CD4-positive, alpha-beta memory T cell (primary cell): ENCODE measurements around the gene COL20A1. TPM values are rescaled to one million over a fixed set of nuclear protein-coding genes. Genes with fewer than 3 reads are reported as not detected.
A peak's percentile ranks its signal among the peaks of the same experiment; 100 is the strongest.

Experiments used
- CTCF ChIA-PET: fragments of 350-600 bp; sonication (Branson Sonifier 250); formaldehyde crosslinking; loops from one replicate; lab custom pipeline; 2021; ENCODE audit warnings: inconsistent platforms; ENCODE audit not compliant: partially characterized antibody; lab: Charles Lee
- POLR2A ChIA-PET: fragments of 350-600 bp; sonication (Branson Sonifier 250); formaldehyde crosslinking; loops from one replicate; lab custom pipeline; 2021; ENCODE audit not compliant: partially characterized antibody; lab: Charles Lee
- DNase-seq, 5 donors: peaks; one replicate each; pipeline versions ENCODE4 v3.0.0 to v3.0.0-alpha.2; 2020 to 2022; ENCODE audit warnings: mixed read lengths in 1 of 5
- H3K27ac ChIP-seq: one replicate; pipeline ENCODE4 v1.7.0; 2013; ENCODE audit warnings: low read depth, low read length
- H3K27me3 ChIP-seq: 2 replicates; pipeline ENCODE4 v1.7.0; 2013; ENCODE audit warnings: mild to moderate bottlenecking, low read length, moderate library complexity; ENCODE audit not compliant: insufficient read depth
- H3K36me3 ChIP-seq: 2 replicates; pipeline ENCODE4 v1.7.0; 2013; ENCODE audit warnings: mild to moderate bottlenecking, low read length, moderate library complexity; ENCODE audit not compliant: insufficient read depth
- H3K4me1 ChIP-seq: 2 replicates; pipeline ENCODE4 v1.7.0; 2013; ENCODE audit warnings: mild to moderate bottlenecking, low read length, moderate library complexity; ENCODE audit not compliant: insufficient read depth
- H3K4me3 ChIP-seq, 2 donors: one replicate each; pipeline ENCODE4 v1.7.0; 2013; ENCODE audit warnings: low read length in 2 of 2, mild to moderate bottlenecking in 1 of 2
- H3K9me3 ChIP-seq, 2 donors: one replicate each; pipeline ENCODE4 v1.7.0; 2013; ENCODE audit warnings: low read length in 2 of 2, control low read depth in 1 of 2; ENCODE audit not compliant: control insufficient read depth in 1 of 2
- H3K27ac Mint-ChIP-seq, 7 donors: one replicate each; pipeline ENCODE4 v1.8.0; 2020 to 2021; ENCODE audit warnings: mixed read lengths in 7 of 7, mild to moderate bottlenecking in 6 of 7, inconsistent platforms in 3 of 7, moderate library complexity in 3 of 7
- H3K27me3 Mint-ChIP-seq, 2 donors: one replicate each; pipeline ENCODE4 v1.8.0; 2020 to 2021; ENCODE audit warnings: mixed read lengths in 2 of 2
- H3K36me3 Mint-ChIP-seq, 2 donors: one replicate each; pipeline ENCODE4 v1.8.0; 2020 to 2021; ENCODE audit warnings: mixed read lengths in 2 of 2, inconsistent platforms in 1 of 2, mild to moderate bottlenecking in 1 of 2
- H3K4me1 Mint-ChIP-seq, 4 donors: one replicate each; pipeline ENCODE4 v1.8.0; 2020 to 2021; ENCODE audit warnings: mixed read lengths in 4 of 4, mild to moderate bottlenecking in 1 of 4
- H3K4me3 Mint-ChIP-seq, 8 donors: one replicate each; pipeline ENCODE4 v1.8.0; 2020 to 2021; ENCODE audit warnings: mixed read lengths in 8 of 8, mild to moderate bottlenecking in 7 of 8, moderate library complexity in 6 of 8, inconsistent platforms in 3 of 8
- H3K9me3 Mint-ChIP-seq, 8 donors: one replicate each; pipeline ENCODE4 v1.8.0; 2020 to 2021; ENCODE audit warnings: mixed read lengths in 8 of 8, mild to moderate bottlenecking in 5 of 8, inconsistent platforms in 3 of 8, moderate library complexity in 1 of 8
- intact Hi-C: fragments of 100-400 bp; cut with micrococcal nuclease; formaldehyde crosslinking; loops from one replicate; pipeline ENCODE4 v1.15.1; 2023
- polyA plus RNA-seq, 2 donors: library from polyadenylated mRNA; unstranded; fragments of 300-500 nt; fragmentation: Illumina TruSeq; gene quantifications; one replicate each; pipeline ENCODE4 v1.2.3, GENCODE V29; 2021
- total RNA-seq, 2 experiments: library from RNA; stranded (reverse); gene quantifications; one replicate each; pipeline ENCODE4 v1.2.3, GENCODE V29; 2021

COL20A1 gene
- total and polyA plus RNA-seq, 4 experiments from 2014 or later = 0.11 TPM; not detected in 3

DNA sequence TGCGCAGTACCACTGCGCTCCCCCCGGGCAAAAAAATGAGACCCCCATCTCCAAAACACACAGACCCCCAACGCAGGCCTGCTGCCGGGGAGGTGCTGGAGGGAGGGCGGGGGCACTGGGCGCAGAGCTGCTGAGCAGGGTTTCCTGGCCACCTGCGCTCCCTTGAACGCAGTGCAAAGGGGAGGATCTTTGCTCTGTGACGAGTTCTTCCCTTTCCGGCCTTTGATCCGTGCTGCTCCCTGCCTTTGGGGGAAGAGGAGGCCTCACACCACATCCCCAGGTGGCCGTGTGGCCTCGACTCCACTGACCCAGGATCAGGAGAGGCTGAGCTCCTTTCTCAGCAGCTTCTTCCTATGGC, 8.9 kb upstream of the COL20A1 start:
- H3K9me3 ChIP-seq = no peaks in the 10 kb centered on the region
- H3K36me3 Mint-ChIP-seq = peaks cover 7 to 38% of the 10 kb centered on the region in 2 donors
- H3K36me3 ChIP-seq = peaks cover 31% of the 10 kb centered on the region
- peaks cover 0 to 15% (median 2%) of the 10 kb centered on the region in 4 donors for H3K4me1 Mint-ChIP-seq
- H3K27ac ChIP-seq = no peak overlapping the region
- peak overlapping the region in 1 of 2 donors; percentile 18 for H3K4me3 ChIP-seq
- H3K4me3 Mint-ChIP-seq = peak overlapping the region; percentile 57 to 86 (median 78)
- H3K27ac Mint-ChIP-seq = peak overlapping the region in 5 of 7 donors; percentile 50 to 90 (median 67)
- ChIA-PET CTCF (interaction anchor here (1.6 kb wide), 1 partner anchor 61 kb away, joined by 4 read pairs; no protein-coding TSS in a partner anchor), POLR2A (interaction anchor here (0.7 to 3.5 kb wide), 3 partner anchors 11 to 13 kb away, joined by 3 to 15 read pairs (median 4); partner anchors contain the start of gene ARFGAP1)
- no peaks in the 10 kb centered on the region for H3K9me3 Mint-ChIP-seq
- no peaks in the 10 kb centered on the region for H3K4me1 ChIP-seq
- no peaks in the 10 kb centered on the region for H3K27me3 Mint-ChIP-seq
- H3K27me3 ChIP-seq = no peaks in the 10 kb centered on the region
- intact Hi-C loops = no loop called here
- DNase-seq = peak in 4 of 5 donors; percentile 24 to 36 (median 34)

DNA sequence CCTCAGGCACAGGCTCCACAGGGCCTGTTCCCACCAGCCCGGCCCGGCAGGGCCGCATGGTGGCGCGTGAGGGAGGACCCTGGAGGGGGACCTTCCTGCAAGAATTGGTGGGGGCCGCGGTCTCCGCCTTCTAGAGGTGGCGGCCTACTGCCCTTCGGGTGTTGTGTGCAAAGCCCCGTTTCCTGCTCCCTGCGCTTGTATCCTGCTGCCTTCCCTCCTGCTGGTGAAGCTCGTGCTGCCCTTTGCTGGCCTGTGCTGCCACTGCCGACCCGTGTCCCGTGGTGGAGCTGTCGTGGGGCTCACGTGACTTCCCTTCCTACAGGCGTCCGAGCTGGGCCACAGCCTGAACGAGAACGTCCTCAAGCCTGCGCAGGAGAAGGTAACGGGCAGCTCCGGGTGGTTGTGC, 8.4 kb upstream of the COL20A1 start:
- no peaks in the 10 kb centered on the region for H3K4me1 ChIP-seq

DNA sequence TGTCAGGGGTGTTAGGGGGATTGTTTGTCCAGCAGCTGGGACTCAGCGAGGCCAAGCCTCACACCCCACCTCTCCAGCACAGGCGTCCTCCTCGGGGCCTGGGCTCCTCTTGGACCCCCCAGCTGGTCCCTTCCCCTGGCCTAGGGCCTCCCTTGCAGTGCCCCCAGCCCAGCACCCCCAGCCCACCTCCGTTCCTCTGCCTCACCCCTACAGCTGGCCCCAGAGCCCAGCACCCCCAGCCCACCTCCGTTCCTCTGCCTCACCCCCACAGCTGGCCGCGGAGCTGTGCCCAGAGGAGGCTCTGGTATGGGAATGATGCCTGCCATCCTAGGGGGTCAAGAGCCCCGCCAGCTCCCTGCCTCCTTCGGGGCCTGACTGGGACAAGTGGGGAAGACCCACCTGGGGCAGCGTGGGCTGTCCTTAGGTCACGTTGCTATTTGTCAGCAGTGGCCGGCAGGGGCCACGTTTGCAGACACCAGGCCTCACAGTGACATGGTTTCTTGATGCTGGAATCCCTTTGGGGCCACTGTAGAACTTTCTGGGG, 7.9 kb upstream of the COL20A1 start:
- Histone ChIP-seq H3K27me3 (no peaks in the 10 kb centered on the region), H3K27ac (peak overlapping the region; percentile 9), H3K4me1 (no peaks in the 10 kb centered on the region), H3K36me3 (peaks cover 25% of the 10 kb centered on the region), H3K4me3 (peak overlapping the region in 1 of 2 donors; percentile 18), H3K9me3 (no peaks in the 10 kb centered on the region)
- Mint-ChIP-seq H3K27me3 (no peaks in the 10 kb centered on the region), H3K4me1 (peaks cover 0 to 15% (median 2%) of the 10 kb centered on the region in 4 donors), H3K4me3 (peak overlapping the region in 7 of 8 donors; percentile 71 to 86 (median 84)), H3K9me3 (no peaks in the 10 kb centered on the region), H3K36me3 (peaks cover 7 to 32% of the 10 kb centered on the region in 2 donors), H3K27ac (peak overlapping the region in 3 of 7 donors; percentile 22 to 62 (median 57))
- ChIA-PET POLR2A (interaction anchor here (1.4 to 3.5 kb wide), 2 partner anchors 12 kb away, joined by 4 to 15 read pairs; partner anchors contain the start of gene ARFGAP1), CTCF (interaction anchor here (1.6 kb wide), 1 partner anchor 62 kb away, joined by 4 read pairs; no protein-coding TSS in a partner anchor)
- intact Hi-C loops = no loop called here
- peak in 1 of 5 donors; percentile 19 for DNase-seq

More for the DNA sequence above, 8.4 kb upstream of the COL20A1 start:
- ChIA-PET POLR2A (interaction anchor here (0.7 to 3.5 kb wide), 3 partner anchors 10 to 12 kb away, joined by 3 to 15 read pairs (median 4); partner anchors contain the start of gene ARFGAP1), CTCF (interaction anchor here (1.6 kb wide), 1 partner anchor 61 kb away, joined by 4 read pairs; no protein-coding TSS in a partner anchor)
- Mint-ChIP-seq H3K9me3 (no peaks in the 10 kb centered on the region), H3K27ac (peak overlapping the region in 4 of 7 donors; percentile 22 to 62 (median 49)), H3K27me3 (no peaks in the 10 kb centered on the region), H3K36me3 (peaks cover 7 to 34% of the 10 kb centered on the region in 2 donors), H3K4me1 (peaks cover 0 to 15% (median 2%) of the 10 kb centered on the region in 4 donors), H3K4me3 (peak overlapping the region; percentile 71 to 86 (median 83))
- Histone ChIP-seq H3K9me3 (no peaks in the 10 kb centered on the region), H3K27ac (peak overlapping the region; percentile 9), H3K36me3 (peaks cover 26% of the 10 kb centered on the region), H3K27me3 (no peaks in the 10 kb centered on the region), H3K4me3 (peak overlapping the region in 1 of 2 donors; percentile 18)
- intact Hi-C loops = no loop called here
- peak in 1 of 5 donors; percentile 20 for DNase-seq

DNA sequence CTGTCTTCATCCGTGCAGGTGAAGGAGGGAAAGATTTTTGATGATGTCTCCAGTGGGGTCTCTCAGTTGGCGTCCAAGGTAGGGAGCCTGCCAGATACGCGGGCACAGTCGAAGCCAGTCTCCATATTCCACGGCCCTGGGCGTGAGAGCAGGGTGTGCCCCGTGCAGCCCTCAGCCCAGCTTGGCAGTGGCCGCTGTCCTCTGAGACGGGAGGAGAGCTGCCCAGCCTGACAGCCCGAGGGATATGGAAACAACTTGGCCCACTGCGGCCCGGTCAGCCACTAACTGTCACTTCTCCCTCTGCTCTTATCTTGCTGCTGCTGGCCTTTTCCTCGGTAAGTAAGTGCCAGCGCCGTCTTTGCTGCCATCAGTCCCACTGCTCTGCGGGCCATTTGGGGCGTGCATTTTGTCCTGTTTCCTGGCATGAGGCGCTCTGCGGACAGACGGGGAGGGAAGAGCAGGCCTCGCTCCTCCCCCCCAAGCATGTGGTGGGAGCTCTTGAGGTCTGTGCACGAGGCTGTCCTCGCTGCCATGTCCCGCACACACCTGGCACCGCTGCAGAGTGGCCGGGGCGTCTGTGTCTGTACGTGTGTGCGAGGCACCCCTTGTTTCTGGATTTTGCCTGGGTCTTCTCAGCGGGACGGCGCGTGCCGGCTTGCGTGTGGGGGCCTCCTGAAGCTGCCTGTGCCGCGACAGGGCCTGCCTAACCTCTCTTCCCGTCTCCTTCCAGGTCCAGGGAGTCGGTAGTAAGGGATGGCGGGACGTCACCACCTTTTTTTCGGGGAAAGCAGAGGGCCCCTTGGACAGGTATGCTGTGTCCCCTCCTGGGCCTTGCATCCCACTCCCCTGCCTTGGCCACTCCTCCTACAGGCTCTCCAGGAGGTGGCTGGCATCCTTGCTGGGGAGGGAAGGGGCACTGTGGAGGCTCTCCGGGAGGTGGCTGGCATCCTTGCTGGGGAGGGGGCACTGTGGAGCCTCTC, 7.1 kb upstream of the COL20A1 start:
- Histone ChIP-seq H3K4me3 (no peak overlapping the region), H3K27me3 (no peaks in the 10 kb centered on the region), H3K36me3 (peaks cover 17% of the 10 kb centered on the region), H3K27ac (no peak overlapping the region), H3K9me3 (no peaks in the 10 kb centered on the region), H3K4me1 (no peaks in the 10 kb centered on the region)
- Mint-ChIP-seq H3K4me1 (peaks cover 0 to 15% (median 2%) of the 10 kb centered on the region in 4 donors), H3K27ac (peak overlapping the region in 1 of 7 donors; percentile 46), H3K27me3 (no peaks in the 10 kb centered on the region), H3K36me3 (peaks cover 3 to 26% of the 10 kb centered on the region in 2 donors), H3K4me3 (peak overlapping the region in 2 of 8 donors; percentile 49 to 52), H3K9me3 (no peaks in the 10 kb centered on the region)
- POLR2A ChIA-PET = interaction anchor here (3.5 kb wide), 1 partner anchor 13 kb away, joined by 15 read pairs; the partner anchor contains the start of gene ARFGAP1
- CTCF ChIA-PET = no interaction called here
- DNase-seq = peak in 1 of 5 donors; percentile 28
- intact Hi-C loops = no loop called here

DNA sequence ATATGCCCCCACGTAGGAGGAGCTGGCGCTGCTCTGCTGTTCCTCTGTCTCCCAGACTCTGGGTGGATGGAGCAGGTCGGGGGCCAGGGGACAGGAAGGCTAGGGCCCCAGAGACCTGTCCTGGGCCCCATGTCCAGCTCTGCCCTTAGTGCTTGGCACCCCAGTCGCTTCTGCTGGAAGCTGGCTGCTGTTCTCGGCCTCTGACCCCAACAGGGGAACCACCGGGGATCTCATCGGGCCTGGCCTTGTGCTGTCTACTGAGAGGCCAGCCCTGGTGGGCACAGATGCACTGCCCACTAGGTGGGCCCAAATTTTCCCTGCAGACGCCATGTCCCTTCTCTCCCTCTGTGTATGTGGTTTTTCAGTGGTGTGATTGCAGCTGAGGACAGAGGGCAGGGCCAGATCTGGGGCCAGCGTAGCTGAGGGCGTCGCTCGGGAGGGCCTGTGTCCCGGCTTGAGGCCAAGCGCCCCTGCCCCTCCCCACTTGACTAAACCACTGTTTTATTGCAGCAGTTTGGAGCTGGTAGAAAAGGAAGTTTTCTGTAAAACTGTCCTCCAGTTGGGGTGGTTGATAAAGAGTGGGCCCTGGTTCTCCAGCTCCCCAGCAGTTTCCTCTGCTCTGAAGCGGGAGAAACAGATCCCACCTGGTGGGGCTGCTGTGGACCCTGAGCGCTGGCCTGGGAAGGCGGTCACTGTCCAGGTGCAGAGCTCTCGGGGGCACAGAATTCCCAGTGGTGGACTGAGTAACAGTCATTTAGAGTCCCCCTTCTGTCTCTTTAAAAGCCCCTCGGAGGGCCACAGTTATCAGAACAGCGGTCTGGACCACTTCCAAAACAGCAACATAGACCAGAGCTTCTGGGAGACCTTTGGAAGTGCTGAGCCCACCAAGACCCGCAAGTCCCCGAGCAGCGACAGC, 5.9 kb upstream of the COL20A1 start:
- peaks cover 17% of the 10 kb centered on the region for H3K36me3 ChIP-seq
- H3K9me3 Mint-ChIP-seq = no peaks in the 10 kb centered on the region
- H3K9me3 ChIP-seq = no peaks in the 10 kb centered on the region
- peaks cover 3 to 26% of the 10 kb centered on the region in 2 donors for H3K36me3 Mint-ChIP-seq
- no peak overlapping the region for H3K4me3 ChIP-seq
- intact Hi-C loops = no loop called here
- ChIA-PET POLR2A (no interaction called here), CTCF (no interaction called here)
- no peaks in the 10 kb centered on the region for H3K27me3 Mint-ChIP-seq
- H3K4me3 Mint-ChIP-seq = no peak overlapping the region
- peaks cover 0 to 15% (median 2%) of the 10 kb centered on the region in 4 donors for H3K4me1 Mint-ChIP-seq
- no peak overlapping the region for H3K27ac ChIP-seq
- H3K4me1 ChIP-seq = no peaks in the 10 kb centered on the region
- DNase-seq = peak in 1 of 5 donors; percentile 23
- no peak overlapping the region for H3K27ac Mint-ChIP-seq
- H3K27me3 ChIP-seq = no peaks in the 10 kb centered on the region

DNA sequence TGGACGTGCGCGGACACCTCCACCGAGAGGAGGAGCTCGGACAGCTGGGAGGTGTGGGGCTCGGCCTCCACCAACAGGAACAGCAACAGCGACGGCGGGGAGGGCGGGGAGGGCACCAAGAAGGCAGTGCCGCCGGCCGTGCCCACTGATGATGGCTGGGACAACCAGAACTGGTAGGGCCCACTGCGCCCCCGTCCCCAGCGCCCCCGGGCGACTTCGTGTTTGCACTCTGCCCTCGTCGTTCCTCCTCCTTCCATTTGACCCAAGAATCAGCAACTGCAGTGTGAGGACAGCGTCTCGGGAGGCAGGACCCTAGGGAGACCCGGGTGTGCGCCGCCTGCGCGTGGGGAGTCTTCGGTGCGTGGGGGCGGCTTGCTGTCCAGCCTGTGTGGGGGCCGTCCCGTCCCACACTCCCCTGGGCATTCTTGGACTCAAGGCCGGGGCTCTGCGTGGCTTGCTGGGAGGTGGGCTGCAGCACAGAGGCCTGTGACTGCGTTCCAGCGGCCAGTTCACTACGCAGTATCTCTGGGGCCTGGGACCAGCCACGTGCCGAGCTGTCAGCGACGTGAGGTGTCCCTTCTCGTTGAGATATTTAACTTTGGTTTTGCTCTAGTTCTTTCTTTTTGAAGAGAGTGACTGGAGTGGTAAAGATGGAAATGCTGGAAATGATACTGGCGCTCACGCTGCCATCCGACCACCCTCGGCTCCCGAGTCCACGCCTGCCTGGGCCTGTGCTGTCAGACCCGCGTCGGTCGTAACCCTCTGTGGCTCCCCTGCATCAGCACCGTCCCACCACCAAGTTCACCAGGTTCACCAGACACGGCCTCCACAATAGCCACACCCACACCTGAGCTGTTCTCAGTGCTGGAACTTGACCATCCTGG, 5.0 kb upstream of the COL20A1 start:
- CTCF ChIA-PET = no interaction called here
- Histone ChIP-seq H3K36me3 (peaks cover 13% of the 10 kb centered on the region), H3K27ac (no peak overlapping the region), H3K27me3 (no peaks in the 10 kb centered on the region), H3K9me3 (no peaks in the 10 kb centered on the region), H3K4me3 (no peak overlapping the region), H3K4me1 (no peaks in the 10 kb centered on the region)
- H3K4me1 Mint-ChIP-seq = peaks cover 0 to 15% (median 2%) of the 10 kb centered on the region in 4 donors
- DNase-seq = peak in 1 of 5 donors; percentile 13
- H3K4me3 Mint-ChIP-seq = no peak overlapping the region
- POLR2A ChIA-PET = no interaction called here
- H3K27ac Mint-ChIP-seq = no peak overlapping the region
- no peaks in the 10 kb centered on the region for H3K9me3 Mint-ChIP-seq
- no peaks in the 10 kb centered on the region for H3K27me3 Mint-ChIP-seq
- intact Hi-C loops = no loop called here
- peaks cover 3 to 23% of the 10 kb centered on the region in 2 donors for H3K36me3 Mint-ChIP-seq
